Measurements from ENCODE around the gene PHF21A. TPM values are rescaled to one million over a fixed set of nuclear protein-coding genes. Genes with fewer than 3 reads are reported as not detected.

PHF21A gene
- total and polyA plus RNA-seq, 2 of the 13 experiments (the other 11 are each of a cell fraction or from before 2014, with no cell fraction given), result 4.1 to 34.6 TPM

- TF ChIP-seq RERE (CRISPR knock-in tag; IDR thresholded peaks at IDR 0.05; ENCODE audit: low read depth), result no peak
Measured at GRCh38 chr11:46121724-46122477, 647 bp upstream of the PHF21A start (continued).

GRCh38 chr11:46120346-46121300 is 631 bp downstream of the PHF21A start:
- DNase-seq (ENCODE audit: low spot score), result peak; percentile 41
- Histone ChIP-seq H3K9ac (ENCODE audit: insufficient read depth, low read depth, low read length) (peak overlapping the region; percentile 62; the same call in 1 of the 2 replicates), H3K79me2 (ENCODE audit: insufficient read depth, low read length) (peaks cover 28% of the 10 kb centered on the region), H3K4me3 (replicated peaks in 1 of 3; ENCODE audit: insufficient read depth in 1 of 3, low read depth in 2 of 3, low read length in 3 of 3) (peak overlapping the region; percentile 60 to 78 (median 73)), H3K4me1 (ENCODE audit: insufficient read depth, low read length) (peaks cover 40% of the 10 kb centered on the region), H4K20me1 (ENCODE audit: insufficient read depth, low read length) (peaks cover 12% of the 10 kb centered on the region), H2AFZ (ENCODE audit: low read length) (no peak overlapping the region), H3K27ac (ENCODE audit: extremely low read length, insufficient read depth, low read length) (peak overlapping the region; percentile 69), H3K27me3 (ENCODE audit: control insufficient read depth in 1 of 2, insufficient read depth in 2 of 2, low read length in 2 of 2) (peaks cover 0 to 2% of the 10 kb centered on the region in 2 experiments; a peak in 1 of 5 replicates), H3K4me2 (ENCODE audit: low read depth, low read length) (peak overlapping the region; percentile 79), H3K9me3 (ENCODE audit: low read length) (no peaks in the 10 kb centered on the region), H3K36me3 (replicated peaks in 1 of 2; ENCODE audit: control insufficient read depth in 1 of 2, insufficient read depth in 2 of 2, low read length in 2 of 2) (no peaks in the 10 kb centered on the region)
- ChIA-PET CTCF (ENCODE audit: low intra/inter-chr PET ratio, low total read pairs) (no interaction called here), POLR2A (interaction anchor here (0.5 to 0.6 kb wide), 2 partner anchors 87 to 175 kb away, joined by 3 to 4 read pairs; no protein-coding TSS in a partner anchor)
- no TSS peak for BruUV-seq (replicated peaks)
- FAIRE-seq, result no peak
- ATAC-seq, result peak; percentile 61
- WGBS (ENCODE audit: low lambda C conversion rate), result 3% methylated on average over 9 of the region's 29 CpGs
- in situ Hi-C loops (cut with HindIII; ENCODE audit: extremely low pct_ligation_motif_present, low pct_unique_long_range_greater_than_20kb) (no loop called here), intact Hi-C loops (cut with micrococcal nuclease; ENCODE audit: unreplicated experiment) (loop anchor here (10.0 kb wide), 2 partner anchors 66 to 114 kb away; no protein-coding TSS in a partner anchor)
- no peak for TF ChIP-seq ATF3 (CRISPR knock-in tag; IDR thresholded peaks at IDR 0.05)
- TF ChIP-seq TOE1 (CRISPR knock-in tag; IDR thresholded peaks at IDR 0.05), result no peak
- no peak for TF ChIP-seq TIGD3 (CRISPR knock-in tag; IDR thresholded peaks at IDR 0.05; ENCODE audit: borderline replicate concordance)
- TF ChIP-seq USF2 (IDR thresholded peaks at IDR 0.05; ENCODE audit: low read depth, low read length), result no peak
- no peak for TF ChIP-seq USF2 (CRISPR knock-in tag; IDR thresholded peaks at IDR 0.05; ENCODE audit: borderline replicate concordance)
- TF ChIP-seq KDM2A (CRISPR knock-in tag; IDR thresholded peaks at IDR 0.05; ENCODE audit: borderline replicate concordance, low read depth), result 0 out of 2 replicates have a peak, but pooled peaks have one; percentile 1
- TF ChIP-seq ZNF143 (CRISPR knock-in tag; IDR thresholded peaks at IDR 0.05), result no peak
